GM06990 (cell line): Measurements from ENCODE around the gene HNRNPF.
"Not testable (repeated sequence)": the region's sequence is repeated elsewhere in the genome, so short reads cannot be mapped to it uniquely, and the experiment has no call there.

ENCODE experiments used
- DNase-seq: peaks from one replicate; pipeline ENCODE4 v3.0.0-alpha.2; 2011; ENCODE audit not compliant: insufficient read length; ENCODE audit errors: extremely low read depth
- H3K27me3 ChIP-seq: replicated peaks from 2 replicates; pipeline ENCODE4 v1.6.0; 2011; ENCODE audit warnings: low read length; ENCODE audit not compliant: control insufficient read depth, insufficient read depth
- H3K36me3 ChIP-seq: 2 replicates; pipeline ENCODE4 v1.5.1; 2011; ENCODE audit warnings: low read length; ENCODE audit not compliant: control insufficient read depth, insufficient read depth
- H3K4me3 ChIP-seq: replicated peaks from 2 replicates; pipeline ENCODE4 v1.5.1; 2011; ENCODE audit warnings: low read depth, mild to moderate bottlenecking, control low read depth, low read length
- CTCF ChIP-seq: IDR thresholded peaks from 2 replicates; pipeline ENCODE4 v1.5.1; 2011; ENCODE audit warnings: low read length, control low read depth, mild to moderate bottlenecking, inconsistent platforms; ENCODE audit not compliant: insufficient read depth, poor library complexity, severe bottlenecking

Gene HNRNPF

GRCh38 chr10:43396928-43397624, 11.9 kb downstream of the HNRNPF start:
- DNase-seq, result peak; percentile 93
- TF ChIP-seq CTCF, result no peak

DNA sequence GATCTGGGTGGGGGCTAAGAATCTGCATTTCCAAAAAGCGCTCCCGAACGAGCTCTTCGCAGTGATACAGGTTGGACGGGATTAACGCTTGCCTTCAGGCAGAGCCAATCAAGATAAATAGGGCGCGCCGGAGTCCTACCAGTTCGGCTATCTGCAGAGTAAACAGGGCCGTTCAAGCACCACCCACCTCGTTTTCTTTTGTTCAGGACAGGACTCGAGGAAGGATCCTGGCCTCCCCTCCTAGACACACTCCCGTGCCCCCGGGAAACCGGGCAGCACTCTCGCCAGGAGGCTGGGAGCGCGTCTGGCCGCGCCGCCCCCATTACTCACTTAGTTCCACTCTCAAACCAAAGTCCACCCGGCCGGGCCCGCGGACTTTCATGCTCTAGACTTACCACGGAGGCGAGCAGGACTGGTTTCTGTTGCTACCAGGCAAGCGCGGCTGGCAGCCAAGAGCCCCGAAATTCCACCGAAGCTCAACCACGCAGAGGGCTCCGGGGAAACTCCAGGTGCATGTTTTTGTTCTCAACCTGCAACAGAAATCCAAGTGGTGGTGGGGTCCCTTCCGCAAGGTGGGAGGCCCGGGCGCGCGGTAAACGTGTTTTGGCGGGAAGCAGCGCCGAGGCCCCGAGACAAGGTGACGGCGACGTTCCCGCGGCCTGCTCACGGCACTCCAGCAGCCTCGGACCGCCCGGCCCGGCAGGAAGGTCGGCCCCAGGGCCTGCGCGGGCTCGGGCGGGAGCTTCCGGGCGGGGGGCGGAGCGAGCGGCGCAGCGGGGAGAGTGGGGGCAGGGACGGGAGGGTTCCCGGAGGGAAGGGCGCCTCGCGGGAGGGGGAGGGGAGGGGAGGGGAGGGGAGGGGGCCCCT, 12.7 kb downstream of the HNRNPF start:
- Histone ChIP-seq H3K27me3 (no peaks in the 10 kb centered on the region), H3K36me3 (peaks cover 23% of the 10 kb centered on the region), H3K4me3 (peak overlapping the region; percentile 77)
- no peak for TF ChIP-seq CTCF
- DNase-seq, result peak; percentile 86

More at GRCh38 chr10:43396928-43397624, 11.9 kb downstream of the HNRNPF start:
- Histone ChIP-seq H3K27me3 (no peaks in the 10 kb centered on the region), H3K36me3 (peaks cover 17% of the 10 kb centered on the region), H3K4me3 (peak overlapping the region; percentile 77)

DNA sequence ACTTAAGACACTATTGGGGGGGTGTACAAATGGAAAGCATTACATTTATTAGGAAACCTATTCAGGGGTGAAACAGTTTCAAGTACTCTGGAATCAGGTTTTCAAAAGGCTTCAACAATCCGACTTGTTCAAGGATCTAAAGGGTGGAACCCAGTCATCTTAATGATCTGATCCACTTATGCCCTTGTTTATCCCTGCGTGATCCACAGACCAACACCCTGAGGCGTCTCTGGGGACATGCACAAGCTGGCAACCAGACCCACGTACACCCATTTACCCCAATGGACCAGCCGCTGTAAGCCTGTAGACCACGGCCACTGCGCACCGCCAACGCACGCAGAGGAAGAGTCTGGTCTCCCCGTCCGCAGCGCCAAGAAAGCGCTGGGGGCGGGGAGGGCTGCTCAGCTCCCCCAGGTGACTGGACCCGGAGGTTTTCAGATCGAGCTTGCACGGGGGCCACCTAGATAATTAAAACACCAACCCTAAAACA, 13.4 kb downstream of the HNRNPF start:
- H3K4me3 ChIP-seq, result peak overlapping the region; percentile 77
- peak; percentile 69 for DNase-seq
- no peak for TF ChIP-seq CTCF
- no peaks in the 10 kb centered on the region for H3K27me3 ChIP-seq
- peaks cover 24% of the 10 kb centered on the region for H3K36me3 ChIP-seq

GRCh38 chr10:43394868-43395267, 14.1 kb downstream of the HNRNPF start:
- no peak for TF ChIP-seq CTCF
- Histone ChIP-seq H3K4me3 (peak overlapping the region; percentile 77), H3K36me3 (peaks cover 28% of the 10 kb centered on the region), H3K27me3 (no peaks in the 10 kb centered on the region)
- no peak for DNase-seq

DNA sequence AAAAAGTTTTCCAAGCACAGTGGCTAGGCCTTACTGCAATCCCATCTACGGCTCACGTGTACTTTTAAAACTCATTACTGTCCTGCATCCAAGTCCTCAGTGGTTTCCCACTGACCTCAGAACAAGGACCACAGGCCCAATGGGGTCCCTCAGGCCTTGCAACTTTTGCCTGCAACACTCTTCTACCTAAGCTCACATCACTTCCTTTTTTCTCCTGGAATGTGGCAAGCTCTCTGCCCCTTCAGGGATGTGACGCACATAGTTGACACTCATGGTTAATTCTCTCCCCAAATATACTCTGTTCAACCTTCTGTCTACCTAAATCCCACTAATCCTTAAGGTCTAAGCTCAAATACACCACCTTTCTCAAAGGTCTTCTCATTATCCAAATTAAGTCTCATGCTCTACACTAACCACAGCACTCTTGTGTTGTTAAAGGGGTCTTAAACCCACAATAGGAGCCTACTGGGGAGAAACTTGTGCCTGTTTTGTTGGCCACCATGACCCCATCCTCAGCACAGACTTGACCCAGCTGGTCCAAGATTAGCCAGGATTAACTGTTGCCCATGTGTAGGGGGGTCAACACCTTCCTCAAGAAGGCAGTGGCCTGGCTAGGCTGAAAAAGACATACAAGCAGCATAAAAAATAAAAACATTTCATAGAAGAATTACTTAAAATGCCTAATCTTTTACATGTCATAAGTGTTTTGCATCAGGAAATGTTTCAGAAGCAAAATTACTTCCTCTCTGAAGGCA, 15.2 kb downstream of the HNRNPF start:
- no peak overlapping the region for H3K4me3 ChIP-seq
- H3K27me3 ChIP-seq, result no peaks in the 10 kb centered on the region
- H3K36me3 ChIP-seq, result peaks cover 30% of the 10 kb centered on the region
- no peak for DNase-seq
- TF ChIP-seq CTCF, result no peak

DNA sequence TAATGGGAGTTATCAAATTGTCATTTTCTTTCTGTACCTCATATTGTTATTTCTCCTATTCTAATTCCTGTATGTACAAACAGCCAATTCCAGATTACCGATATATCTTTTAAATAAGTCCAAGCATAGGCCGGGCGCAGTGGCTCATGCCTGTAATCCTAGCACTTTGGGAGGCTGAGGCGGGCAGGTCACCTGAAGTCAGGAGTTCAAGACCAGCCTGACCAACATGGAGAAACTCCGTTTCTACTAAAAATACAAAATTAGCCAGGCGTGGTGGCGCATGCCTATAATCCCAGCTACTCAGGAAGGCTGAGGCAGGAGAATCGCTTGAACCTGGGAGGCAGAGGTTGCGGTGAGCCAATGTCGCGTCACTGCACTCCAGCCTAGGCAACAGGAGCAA, 15.8 kb downstream of the HNRNPF start:
- H3K4me3 ChIP-seq, DNase-seq, H3K27me3 ChIP-seq: not testable (repeated sequence)
- H3K36me3 ChIP-seq, result peaks cover 34% of the 10 kb centered on the region
